Amniotic epithelial cell (primary cell): ENCODE measurements around the gene HSPG2.

Experiments
- DNase-seq: peaks from one replicate; pipeline ENCODE4 v3.0.0-alpha.2; 2010; ENCODE audit warnings: low read depth

Gene HSPG2

DNA sequence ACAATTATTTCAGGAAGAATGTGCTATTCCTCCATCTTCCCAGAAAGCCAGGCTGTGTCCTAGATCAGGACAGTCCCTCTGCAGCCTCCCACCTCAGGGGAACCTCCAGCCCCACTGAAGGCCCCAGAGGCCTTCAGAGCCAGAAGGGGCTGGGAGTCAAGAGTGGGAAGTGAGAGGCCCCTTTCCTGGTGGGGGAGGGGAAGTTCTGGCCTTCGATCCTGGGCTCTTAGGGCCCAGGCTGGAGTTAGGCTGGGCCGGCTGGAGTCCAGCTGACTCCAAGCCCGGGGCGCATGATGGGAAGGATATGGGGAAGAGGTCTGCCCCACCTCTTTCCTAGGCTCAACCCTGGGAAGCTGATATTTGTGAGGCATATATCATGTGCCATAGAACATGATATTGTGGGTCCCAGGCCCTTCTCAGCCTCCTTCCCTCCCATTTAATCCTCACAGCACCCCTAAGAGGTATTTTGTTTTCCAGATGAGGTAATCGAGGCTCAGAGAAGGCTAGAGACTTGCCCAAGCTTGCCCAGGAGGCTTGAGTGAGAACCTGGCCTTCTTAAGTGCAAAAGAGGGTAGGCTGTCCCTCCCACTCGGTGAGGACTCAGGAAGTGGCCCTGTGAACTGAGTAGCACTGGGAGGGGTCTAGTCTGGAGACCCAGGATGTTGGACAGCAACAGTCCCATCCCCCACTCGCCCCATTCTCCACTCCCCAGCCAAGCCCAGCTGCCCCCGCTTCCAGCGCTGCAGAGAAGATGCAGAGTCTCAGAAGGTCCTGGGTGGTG lies 18.6 kb upstream of the HSPG2 start:
- no peak for DNase-seq

DNA sequence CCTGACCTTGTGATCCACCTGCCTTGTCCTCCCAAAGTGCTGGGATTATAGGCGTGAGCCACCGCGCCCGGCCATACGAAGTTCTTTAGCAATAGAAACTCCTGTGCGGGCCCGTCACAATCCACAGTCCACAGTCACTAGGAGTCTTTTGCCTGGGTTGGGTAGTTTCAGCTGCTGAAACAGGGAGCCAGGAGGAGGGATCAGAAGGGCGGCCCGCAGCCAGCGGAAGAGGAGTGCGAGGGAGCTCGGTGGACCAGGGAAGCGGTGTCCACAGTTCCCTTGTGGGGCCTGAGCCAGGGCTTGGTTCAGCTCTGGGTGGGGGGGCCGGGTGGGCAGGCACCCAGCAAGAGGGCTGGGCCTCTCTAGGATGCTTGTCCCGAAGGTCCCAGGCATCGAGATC lies 17.9 kb upstream of the HSPG2 start:
- no peak for DNase-seq

DNA sequence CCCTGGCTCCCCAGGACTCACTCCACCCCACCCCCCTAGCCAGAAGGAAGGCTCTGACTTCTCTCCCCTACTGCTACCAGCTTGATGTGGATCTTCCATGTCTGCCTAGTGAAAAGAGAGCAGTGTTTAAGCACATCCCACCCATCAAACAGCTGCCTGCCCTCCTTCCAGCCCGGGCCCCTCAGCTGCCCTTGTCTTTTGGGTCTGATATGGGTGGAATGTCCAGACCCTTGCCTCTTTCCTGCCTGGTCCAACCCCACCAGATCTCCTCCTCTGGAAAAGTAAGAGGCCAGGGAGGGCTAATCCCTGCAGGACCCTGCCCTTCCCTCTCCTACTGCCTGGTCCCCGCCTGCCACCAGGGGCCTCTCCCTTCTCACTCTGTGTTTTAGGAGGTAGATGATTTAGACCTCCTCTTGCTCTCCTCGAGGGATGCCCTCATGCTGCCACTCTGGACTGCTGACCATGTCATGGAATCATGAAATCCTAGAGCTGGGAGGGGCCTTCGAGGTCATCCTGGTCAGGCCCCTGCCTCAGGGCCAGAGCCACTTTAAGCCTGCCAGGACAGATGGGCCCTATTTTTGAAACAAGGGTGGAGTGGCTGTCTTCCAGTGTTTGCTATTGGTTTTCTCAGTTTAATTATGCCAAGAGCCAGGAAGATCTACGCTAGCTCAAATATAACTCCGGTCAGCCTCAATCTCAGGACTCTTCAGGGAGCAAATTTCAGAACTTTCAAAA lies 15.8 kb upstream of the HSPG2 start:
- no peak for DNase-seq

DNA sequence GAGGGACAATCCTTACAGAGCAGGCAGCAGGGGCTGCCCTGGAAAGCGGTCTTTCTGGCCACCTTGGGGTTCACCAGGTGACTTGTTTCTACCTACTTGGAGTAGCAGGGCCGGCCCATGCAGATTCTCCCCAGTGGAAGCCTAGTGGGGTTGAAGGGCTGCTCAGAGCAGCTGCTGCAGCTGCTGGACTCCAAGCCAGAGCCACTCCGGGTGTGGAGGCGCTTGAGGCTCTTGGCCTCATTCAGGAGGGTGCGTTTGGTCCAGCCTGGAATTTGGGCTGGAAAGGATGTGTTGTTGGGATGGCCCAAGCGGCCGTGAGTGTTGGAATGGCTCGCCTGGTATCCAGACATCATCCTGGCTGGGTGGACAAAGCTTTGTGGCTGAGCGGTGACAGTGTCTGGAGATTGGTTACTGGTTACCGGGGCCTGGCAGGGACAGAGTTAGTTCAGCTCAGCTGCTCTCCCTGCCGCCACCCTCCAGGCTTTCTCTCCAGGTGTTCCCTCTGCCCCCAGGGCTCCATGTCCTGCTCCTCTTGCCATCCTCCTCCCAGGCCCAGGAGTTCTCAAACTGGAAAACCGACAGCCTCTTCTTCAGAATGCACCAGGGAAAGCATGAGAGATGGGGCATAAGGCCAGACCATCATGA lies 14.2 kb upstream of the HSPG2 start:
- no peak for DNase-seq

DNA sequence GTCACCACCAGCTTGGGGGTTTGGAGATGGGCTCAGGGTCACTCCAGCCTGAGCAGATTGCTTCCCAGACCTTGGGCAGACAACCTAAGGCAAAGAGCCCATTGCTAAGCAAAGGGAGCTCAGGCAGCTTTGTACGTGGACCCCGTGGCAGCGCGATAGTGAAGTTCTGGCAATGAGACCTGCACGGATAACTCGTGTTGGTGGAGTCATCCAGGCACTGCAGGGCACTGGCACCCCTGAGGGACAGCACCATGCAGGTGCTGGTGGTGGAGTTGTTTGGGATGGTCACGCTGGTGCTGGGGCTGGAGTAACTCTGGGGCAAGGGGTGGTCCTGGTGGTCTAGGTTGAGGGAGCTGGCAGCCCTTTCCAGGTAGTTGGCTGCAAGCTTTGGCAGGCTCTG lies 13.6 kb upstream of the HSPG2 start:
- DNase-seq = no peak

DNA sequence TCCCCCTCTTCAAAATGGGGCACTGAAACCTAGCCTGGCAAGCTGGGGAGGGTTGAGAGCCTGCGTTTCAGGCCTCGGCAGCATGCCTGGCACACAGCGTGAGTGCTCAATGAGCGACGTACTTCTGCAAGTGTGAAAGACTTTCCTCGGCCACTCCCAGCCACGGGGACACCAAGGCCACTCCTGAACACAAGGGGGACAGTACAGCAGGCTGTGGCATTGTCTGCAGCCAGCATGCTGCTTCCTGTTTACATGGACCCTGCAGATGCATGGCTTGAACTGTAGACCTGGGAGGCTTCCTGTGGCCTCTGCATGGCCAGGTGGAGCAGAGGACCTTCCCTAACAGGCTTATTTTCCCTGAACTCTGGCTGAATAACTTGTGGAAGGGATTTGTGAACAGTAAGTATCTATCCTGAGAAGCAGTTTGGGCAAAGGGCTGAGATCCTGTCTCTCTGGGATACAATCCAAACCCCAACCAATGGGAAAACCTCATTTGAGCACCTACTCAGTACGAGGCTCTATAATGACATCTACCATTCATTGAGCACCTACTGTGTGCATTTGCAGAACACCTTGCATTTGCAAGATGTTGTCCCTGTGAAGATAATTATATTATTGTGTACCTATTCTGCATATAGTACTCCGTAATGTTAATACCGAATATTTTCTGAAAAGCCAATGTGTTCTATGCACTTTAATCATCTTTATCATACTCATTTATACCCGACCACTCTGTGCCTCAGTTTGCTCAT lies 9.9 kb upstream of the HSPG2 start:
- no peak for DNase-seq

DNA sequence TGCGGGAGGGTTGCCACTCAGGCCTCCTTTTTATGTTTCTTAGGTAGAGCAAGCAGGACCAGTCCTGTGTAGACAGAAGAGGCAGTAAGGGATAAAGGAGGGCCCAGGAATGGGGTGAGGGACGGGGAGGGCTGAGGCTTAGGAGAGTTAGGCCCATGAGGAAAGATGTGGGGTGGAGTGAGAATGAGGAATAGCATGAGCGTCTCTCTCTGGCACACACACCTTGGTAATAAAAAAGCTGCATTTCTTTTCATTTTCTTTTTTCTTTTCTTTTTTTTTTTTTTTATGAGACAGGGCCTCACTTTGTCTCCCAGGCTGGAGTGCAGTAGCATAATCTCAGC lies 7.6 kb upstream of the HSPG2 start:
- DNase-seq = no peak

DNA sequence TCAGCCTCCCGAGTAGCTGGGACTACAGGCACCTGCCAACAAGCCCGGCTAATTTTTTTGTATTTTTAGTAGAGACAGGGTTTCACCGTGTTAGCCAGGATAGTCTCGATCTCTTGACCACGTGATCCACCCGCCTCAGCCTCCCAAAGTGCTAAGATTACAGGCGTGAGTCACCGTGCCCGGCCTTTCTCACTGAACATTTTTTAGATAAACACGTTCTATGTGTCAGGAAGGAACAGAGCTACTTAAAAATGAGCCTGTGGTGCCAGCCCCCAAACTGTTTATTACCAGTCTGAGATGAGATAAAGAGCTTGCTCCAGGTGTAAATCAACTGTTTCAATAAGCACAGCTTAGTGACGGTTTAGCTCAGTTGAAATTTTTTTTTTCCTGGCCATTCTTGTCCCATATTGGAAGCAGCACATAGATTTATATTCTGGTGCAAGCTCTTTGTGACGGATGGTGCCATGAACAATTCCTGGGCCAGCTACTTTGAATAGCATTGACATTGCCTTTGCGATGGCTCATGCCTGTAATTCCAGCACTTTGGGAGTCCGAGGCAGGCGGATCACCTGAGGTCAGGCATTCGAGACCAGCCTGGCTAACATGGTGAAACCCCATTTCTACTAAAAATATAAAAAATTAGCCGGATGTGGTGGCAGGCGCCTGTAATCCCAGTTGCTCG lies 6.0 kb upstream of the HSPG2 start:
- peak; percentile 90 for DNase-seq

DNA sequence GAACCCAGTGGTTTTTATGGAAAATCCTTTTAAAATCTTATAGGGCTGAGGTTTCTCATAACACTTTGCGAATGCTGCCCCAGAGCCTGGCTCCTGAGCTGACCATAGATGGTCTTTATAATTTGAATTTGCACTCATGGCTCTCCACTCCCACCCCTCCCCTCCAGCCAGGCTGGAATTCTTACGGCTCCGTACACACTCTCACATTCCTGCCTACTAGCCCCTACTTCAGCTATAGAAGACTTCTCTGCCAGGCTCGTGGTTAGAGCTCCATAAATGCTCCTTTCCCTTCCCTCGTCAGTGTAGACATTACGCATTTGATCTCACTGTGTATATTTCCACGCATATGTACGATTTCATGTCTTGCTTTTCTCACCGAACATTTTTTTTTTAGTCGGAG lies 5.4 kb upstream of the HSPG2 start:
- DNase-seq = no peak

DNA sequence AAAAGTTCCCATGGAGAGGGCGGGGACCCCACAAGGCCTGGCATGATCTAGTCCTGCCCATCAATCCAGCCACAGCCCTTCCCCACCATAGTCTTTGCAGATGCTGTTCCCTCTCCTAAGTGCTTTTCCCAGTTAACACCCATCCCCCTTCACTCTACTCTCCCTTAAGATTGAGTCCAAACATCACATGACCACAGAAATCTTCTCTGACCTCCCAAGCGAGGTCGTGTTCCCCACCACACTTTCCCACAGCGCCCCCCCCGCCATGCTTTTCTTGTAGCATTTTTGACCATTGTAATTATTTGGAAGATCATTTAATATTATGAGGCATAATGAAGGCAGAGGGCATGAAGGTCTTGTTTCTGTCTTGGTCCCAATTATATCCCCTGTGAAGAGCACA lies 4.3 kb upstream of the HSPG2 start:
- no peak for DNase-seq

DNA sequence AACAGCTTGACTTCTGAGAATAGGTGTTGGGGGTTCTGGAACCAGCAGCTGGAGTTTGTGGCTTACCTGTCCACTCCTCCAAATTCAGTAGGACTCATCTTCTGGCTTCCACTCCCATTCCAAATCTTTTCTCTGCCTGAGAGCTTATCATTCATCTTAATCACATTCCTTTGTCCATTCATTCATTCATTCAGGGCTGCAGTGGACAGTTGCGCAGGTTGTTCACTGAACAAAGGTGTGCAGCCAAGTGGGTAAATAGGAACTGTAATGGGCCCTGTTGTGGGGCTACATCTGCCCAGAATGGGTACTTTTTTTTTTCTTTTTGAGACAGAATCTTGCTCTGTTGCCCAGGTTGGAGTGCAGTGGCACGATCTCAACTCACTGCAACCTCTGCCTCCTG lies 3.4 kb upstream of the HSPG2 start:
- DNase-seq = no peak

DNA sequence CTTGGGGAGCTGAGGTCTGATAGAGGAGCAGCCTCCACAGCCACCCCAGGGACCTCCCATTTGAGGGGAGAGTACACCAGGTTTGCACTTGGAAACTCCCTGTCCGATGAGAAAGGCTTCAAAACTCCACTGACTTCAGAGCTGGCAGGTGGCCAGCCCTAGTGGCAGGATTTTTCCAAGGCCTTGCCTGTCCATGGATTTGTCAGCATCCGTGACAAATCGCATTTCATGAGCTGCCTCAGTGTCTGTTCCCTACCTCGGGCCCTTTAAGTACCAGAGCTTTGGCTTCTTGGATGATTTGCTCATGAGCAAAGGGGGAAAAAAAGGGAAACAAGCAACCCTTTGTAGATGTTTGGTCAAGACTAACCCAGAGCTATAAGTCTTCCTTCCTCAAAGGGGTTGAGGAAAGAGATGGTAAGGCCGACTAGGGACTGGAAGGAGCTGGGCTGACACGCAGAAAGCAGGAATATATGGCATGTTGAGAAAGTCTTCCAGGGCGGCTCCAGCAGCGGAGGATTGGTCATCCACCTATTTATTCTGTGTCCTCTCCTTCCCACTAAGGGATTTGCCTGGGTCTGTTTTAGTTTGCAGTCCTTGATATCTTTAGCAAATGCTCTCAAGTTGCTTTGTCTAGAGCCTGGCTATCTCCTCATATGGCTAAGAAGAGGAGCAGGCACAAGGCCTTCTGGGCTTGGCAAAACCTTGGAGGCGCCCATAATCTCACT lies 2.7 kb upstream of the HSPG2 start:
- DNase-seq = peak; percentile 96

DNA sequence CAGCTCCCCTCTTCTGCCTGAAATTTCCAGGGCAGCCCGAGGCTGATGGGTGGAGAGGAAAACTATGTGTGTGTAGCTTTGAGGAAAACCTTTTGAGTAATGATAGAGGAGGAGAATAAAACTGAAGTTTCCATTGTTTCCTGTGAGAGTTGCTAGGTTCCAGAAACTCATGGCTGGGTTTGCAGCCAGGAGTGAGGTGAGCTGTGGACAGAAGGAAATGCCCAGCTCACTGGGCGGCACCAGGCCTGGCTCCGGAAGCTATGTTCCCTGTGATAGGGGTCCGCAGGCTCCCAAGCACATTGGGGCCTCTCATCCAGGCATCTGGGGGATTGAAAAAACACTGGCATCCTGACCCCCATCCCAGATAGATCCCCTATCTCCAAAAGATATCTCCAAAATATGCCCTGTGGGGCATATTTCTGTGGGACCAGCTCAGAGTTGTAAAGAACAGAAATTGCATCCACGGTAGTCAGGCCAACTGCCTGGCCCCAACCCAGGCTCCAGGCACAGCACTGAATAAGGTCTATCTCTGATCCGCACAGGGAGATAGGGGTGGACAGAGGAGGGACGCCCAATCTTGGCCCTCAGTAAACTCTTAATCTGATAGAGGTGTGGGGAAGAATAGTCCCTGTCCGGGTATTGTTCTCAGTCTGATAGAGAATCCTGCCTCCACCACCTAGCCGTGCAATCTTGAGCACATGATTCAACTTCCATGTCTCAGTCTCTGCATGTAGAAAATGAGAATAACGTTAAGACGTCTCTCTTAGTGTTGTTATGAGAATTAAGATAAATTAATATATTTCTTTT lies 1.8 kb upstream of the HSPG2 start:
- DNase-seq = no peak

DNA sequence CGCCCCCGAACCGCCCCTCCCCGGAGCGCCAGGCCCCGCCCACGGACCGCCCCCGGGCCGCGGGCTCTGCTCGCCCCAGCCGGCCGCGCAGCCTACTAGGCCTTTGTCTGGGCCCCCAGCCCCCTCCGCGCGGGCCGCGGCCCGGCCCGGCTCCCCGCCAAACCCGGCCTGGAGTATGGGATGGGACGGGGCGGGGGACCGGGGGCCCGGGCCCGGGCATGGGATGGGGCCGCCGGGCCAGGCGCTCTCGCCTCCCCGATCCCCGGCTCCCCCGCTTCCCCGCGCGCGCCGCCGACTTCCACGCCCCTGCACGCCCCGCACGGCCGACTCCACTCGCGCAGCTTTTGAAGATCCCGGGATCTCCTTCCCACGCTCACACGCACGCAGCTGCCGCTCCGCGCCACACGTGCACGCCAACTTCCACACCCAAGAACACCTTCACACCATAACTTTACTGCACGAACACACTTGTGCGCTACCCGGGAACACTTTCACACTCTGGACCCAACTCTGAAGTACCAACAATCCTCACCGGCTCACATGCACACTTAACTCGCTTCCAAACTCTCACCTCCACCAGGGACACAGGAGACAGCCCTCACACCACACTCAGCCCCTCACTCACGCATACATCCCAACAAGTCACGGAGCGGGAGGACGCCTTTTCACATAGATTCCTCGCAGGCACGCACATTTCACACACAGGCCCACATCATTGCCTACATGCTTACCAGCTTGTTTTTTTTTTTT lies 437 bp upstream of the HSPG2 start:
- DNase-seq = peak; percentile 73

DNA sequence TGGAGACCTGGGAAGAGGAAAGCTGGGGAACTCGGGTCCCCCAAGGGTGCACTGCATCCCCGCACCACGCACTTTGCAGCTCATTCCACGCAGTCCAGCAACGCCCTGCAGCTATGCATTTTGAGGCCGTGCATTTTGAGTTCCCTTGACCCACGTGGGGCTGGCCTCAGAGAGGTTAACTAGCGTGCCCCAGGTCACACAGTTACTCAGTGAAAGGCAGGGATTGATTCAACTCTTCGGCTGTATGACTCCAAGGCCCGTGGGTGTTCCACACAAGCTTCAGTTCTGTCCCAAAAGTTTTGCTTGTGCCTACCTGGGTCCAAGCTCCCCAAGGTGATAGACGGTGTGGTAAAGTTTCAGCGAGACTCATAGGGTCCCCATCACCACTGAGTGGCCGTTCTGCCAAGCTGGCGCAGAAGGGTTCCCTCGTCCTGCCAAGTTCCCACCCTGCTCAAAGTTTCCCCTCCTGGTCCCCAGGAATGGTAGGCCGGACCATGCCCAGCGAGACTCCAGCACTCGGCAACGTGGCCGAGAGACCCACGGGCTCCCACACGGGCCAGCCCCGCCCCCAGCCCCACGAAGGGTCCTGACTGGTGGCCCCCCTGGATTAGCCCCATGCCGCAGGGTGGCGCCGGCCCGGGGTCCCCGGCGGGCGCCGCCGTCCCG lies 611 bp downstream of the HSPG2 start:
- no peak for DNase-seq

DNA sequence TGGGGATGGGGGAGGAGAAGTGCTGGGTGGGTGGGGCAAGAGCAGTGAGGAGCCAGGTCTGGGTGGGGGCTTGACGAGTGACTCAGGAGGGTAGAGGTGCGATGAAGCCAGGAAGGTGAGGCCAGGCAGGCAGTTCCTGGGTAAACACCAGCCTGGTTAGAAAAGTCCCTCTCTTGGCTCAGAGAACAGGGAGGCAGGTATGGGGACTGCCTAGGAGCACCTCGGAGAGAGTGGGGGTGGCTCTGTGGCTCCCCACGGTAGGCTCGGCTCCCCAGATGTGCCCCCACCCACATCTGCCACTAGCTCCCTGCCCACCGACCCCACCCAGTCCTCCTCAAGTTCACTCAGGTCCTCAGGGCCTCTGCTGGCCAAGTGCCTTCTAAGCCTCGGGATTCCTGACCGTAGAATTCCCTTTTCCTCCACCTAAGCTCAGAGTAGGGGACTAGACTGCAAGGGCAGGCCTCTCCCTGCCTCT lies 1.2 kb downstream of the HSPG2 start:
- no peak for DNase-seq

DNA sequence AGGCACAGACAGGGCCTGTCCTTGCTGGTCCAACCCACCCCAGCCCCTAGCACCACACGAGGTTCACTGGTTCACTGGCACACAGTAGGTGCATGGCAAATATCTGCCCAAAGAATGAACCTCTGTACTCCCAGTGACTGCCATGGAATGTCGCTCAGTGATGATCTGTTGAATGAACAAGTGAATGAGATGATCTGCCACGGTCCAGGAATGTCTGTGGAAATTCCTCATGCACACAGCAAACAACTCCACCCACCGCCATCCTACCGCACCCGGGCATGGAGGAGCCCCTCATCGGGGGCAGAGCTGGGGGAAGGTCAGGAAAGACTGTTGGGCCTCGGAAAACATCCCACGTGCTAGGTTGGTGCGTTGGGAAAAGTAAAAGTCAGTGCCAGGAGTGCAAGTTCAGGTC lies 1.7 kb downstream of the HSPG2 start:
- peak; percentile 69 for DNase-seq

DNA sequence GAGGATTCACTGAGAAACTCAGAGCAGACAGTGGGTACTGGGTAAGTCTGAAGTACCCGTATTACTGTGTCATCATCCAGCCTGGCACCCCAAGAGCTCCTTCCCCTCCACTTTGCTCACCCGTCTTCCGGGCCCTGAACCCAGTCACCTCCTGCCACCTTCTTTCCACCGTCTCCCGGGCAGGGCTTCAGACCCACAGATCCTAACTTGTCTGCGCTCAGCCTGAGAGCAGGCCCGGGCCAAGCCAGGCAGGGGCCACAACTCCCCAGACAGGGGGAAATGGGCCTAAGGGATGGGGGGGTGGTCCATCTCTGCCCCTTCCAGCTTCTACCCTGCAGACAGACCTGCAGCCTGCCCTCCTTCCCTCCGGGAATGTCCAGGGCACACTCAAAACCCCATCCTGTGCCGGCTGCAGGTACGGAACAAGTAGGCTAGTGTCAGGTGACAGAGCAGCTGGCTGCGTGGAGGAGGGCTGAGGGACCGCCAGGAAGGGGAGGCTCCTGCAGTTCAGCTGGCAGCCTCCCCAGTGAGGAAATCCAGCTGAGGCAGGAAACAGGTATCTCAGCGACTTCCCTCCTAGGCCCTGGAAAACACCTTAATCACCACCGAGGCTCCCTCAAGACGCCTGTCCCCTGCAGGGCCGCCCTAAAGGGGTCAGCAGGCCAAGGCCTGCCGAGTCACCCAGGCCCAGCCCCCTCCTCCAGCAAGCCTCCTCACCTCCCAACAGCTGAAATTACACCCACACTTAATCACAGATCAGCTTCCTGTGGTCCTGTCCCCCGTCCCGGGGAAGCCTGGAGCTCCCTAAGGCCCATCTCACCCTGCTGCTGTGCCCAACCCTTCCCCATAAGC lies 3.5 kb downstream of the HSPG2 start:
- DNase-seq = no peak
